ENCODE results near the gene AHDC1. TPM values are rescaled to one million over a fixed set of nuclear protein-coding genes. Genes with fewer than 3 reads are reported as not detected.

The AHDC1 gene
- polyA plus RNA-seq, 3 donors: 0.16 to 3.3 (median 0.30) TPM

DNA sequence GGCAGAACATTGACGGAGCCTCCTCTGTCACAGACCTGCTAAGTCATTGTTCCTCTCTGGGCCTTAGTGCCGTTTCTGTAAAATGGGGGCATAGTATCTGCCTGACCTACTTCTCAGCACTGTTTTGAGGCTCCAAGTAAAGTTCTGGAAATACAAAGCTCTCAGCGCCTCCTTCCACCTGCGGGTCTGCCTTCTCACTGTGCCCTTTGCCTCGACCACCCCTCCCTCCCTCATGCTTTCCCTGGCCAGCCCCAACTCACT, 98.6 kb downstream of the AHDC1 start:
- H3K27ac ChIP-seq (ENCODE audit: low read depth in 1 of 2, low read length in 2 of 2): no peak overlapping the region
- H3K27me3 ChIP-seq (ENCODE audit: control insufficient read depth in 2 of 2, insufficient read depth in 2 of 2, low read length in 2 of 2): no peaks in the 10 kb centered on the region
- no peaks in the 10 kb centered on the region for H3K36me3 Mint-ChIP-seq
- no peaks in the 10 kb centered on the region for H4K20me1 ChIP-seq (ENCODE audit: insufficient read depth, low read length)
- no peaks in the 10 kb centered on the region for H3K9me3 ChIP-seq (replicated peaks in 1 of 2; ENCODE audit: control insufficient read depth in 1 of 2, insufficient read depth in 1 of 2, low read length in 2 of 2)
- H3K9me3 Mint-ChIP-seq: peaks cover 0 to 2% (median 0%) of the 10 kb centered on the region in 7 donors
- no peak overlapping the region for H3K9ac ChIP-seq (ENCODE audit: insufficient read depth, low read length, poor library complexity, severe bottlenecking)
- TF ChIP-seq, protein P1, sequence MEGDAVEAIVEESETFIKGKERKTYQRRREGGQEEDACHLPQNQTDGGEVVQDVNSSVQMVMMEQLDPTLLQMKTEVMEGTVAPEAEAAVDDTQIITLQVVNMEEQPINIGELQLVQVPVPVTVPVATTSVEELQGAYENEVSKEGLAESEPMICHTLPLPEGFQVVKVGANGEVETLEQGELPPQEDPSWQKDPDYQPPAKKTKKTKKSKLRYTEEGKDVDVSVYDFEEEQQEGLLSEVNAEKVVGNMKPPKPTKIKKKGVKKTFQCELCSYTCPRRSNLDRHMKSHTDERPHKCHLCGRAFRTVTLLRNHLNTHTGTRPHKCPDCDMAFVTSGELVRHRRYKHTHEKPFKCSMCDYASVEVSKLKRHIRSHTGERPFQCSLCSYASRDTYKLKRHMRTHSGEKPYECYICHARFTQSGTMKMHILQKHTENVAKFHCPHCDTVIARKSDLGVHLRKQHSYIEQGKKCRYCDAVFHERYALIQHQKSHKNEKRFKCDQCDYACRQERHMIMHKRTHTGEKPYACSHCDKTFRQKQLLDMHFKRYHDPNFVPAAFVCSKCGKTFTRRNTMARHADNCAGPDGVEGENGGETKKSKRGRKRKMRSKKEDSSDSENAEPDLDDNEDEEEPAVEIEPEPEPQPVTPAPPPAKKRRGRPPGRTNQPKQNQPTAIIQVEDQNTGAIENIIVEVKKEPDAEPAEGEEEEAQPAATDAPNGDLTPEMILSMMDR (IDR thresholded peaks at IDR 0.05): no peak
- no peak for DNase-seq
- H3K36me3 ChIP-seq (replicated peaks in 1 of 2; ENCODE audit: control insufficient read depth in 1 of 2, insufficient read depth in 2 of 2, low read length in 2 of 2): no peaks in the 10 kb centered on the region
- no peak overlapping the region for H3K27ac Mint-ChIP-seq
- peaks cover 0 to 1% (median 0%) of the 10 kb centered on the region in 3 donors for H3K27me3 Mint-ChIP-seq (ENCODE audit: low read depth in 3 of 3)
- no peak overlapping the region for H3K4me3 Mint-ChIP-seq
- intact Hi-C loops (cut with micrococcal nuclease): no loop called here
- H3K4me1 ChIP-seq (ENCODE audit: control insufficient read depth in 1 of 2, insufficient read depth in 2 of 2, low read length in 2 of 2): no peaks in the 10 kb centered on the region
- no peak overlapping the region for H2AFZ ChIP-seq (ENCODE audit: insufficient read depth, low read depth, low read length, poor library complexity, severe bottlenecking)
- no peaks in the 10 kb centered on the region for H3K79me2 ChIP-seq (ENCODE audit: insufficient read depth, low read length)
- H3K4me1 Mint-ChIP-seq: no peaks in the 10 kb centered on the region
- no peak overlapping the region for H3K4me2 ChIP-seq (replicated peaks; ENCODE audit: extremely low read depth, low read length, poor library complexity, severe bottlenecking)
- WGBS (ENCODE audit: insufficient coverage): 70% methylated on average over 4 of the region's 5 CpGs
- H3K4me3 ChIP-seq (replicated peaks in 1 of 3; ENCODE audit: low read depth in 2 of 3, low read length in 3 of 3): no peak overlapping the region

DNA sequence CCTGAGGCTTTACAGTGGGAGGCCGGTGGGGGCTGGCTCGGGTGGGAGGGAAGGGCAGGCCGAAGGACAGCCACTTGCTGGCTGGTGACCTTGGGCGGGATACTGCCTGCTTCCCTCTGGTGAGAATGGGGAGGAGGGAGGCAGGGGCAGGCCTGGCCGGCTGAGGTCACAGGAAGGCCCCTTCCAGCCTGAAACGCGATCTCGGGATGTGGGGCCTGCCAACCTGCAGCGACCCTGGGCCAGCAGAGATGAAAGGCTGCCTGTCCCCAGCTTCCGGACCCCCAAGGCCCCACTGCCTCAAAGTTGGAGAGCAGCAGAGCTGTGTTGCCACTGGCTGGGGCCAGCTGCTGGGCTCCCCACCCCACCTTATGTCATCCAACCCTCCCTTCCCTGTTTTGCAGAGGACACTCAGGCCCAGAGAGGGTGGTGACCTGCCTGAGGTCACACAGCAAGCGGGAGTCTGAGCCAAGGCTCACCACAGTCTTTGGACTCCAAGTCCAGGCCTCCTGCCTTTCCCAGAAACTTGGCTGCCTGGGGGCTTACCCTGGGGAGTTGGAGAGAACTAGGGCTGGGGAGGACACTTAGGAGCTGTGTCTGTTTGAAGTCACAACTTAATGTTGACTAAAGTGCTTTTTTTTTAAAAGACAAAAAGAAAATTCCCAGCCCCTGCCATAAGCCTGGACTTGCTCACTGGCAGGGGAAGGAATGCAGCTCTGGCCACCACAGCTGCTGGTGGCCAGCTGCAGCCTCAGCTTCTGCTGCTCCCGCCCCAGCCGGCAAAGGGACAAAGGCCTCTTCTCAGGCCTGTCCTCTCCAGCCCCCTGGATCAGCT, 99.1 kb downstream of the AHDC1 start:
- no peak overlapping the region for H3K27ac Mint-ChIP-seq
- Histone ChIP-seq H3K4me2 (replicated peaks; ENCODE audit: extremely low read depth, low read length, poor library complexity, severe bottlenecking) (no peak overlapping the region), H4K20me1 (ENCODE audit: insufficient read depth, low read length) (no peaks in the 10 kb centered on the region), H3K4me1 (ENCODE audit: control insufficient read depth in 1 of 2, insufficient read depth in 2 of 2, low read length in 2 of 2) (no peaks in the 10 kb centered on the region), H3K4me3 (replicated peaks in 1 of 3; ENCODE audit: low read depth in 2 of 3, low read length in 3 of 3) (no peak overlapping the region), H3K9ac (ENCODE audit: insufficient read depth, low read length, poor library complexity, severe bottlenecking) (no peak overlapping the region), H3K27me3 (ENCODE audit: control insufficient read depth in 2 of 2, insufficient read depth in 2 of 2, low read length in 2 of 2) (no peaks in the 10 kb centered on the region), H3K36me3 (replicated peaks in 1 of 2; ENCODE audit: control insufficient read depth in 1 of 2, insufficient read depth in 2 of 2, low read length in 2 of 2) (no peaks in the 10 kb centered on the region), H3K79me2 (ENCODE audit: insufficient read depth, low read length) (no peaks in the 10 kb centered on the region), H3K27ac (ENCODE audit: low read depth in 1 of 2, low read length in 2 of 2) (no peak overlapping the region), H2AFZ (ENCODE audit: insufficient read depth, low read depth, low read length, poor library complexity, severe bottlenecking) (no peak overlapping the region), H3K9me3 (replicated peaks in 1 of 2; ENCODE audit: control insufficient read depth in 1 of 2, insufficient read depth in 1 of 2, low read length in 2 of 2) (no peaks in the 10 kb centered on the region)
- H3K27me3 Mint-ChIP-seq (ENCODE audit: low read depth in 3 of 3): peaks cover 0 to 1% (median 0%) of the 10 kb centered on the region in 3 donors
- H3K36me3 Mint-ChIP-seq: no peaks in the 10 kb centered on the region
- TF ChIP-seq, protein P1 (IDR thresholded peaks at IDR 0.05): no peak
- 92% methylated on average over 12 of the region's 13 CpGs for WGBS (ENCODE audit: insufficient coverage)
- intact Hi-C loops (cut with micrococcal nuclease): no loop called here
- no peaks in the 10 kb centered on the region for H3K4me1 Mint-ChIP-seq
- no peak for DNase-seq
- no peak overlapping the region for H3K4me3 Mint-ChIP-seq
- peaks cover 0 to 2% (median 0%) of the 10 kb centered on the region in 7 donors for H3K9me3 Mint-ChIP-seq

All from CD14-positive monocyte (primary cell).